CD4-positive, alpha-beta T cell treated with Interleukin-6 at 100 ng/mL for 8 hours (primary cell): ENCODE results near the gene EDEM1.
"Not testable (repeated sequence)": the region's sequence is repeated elsewhere in the genome, so short reads cannot be mapped to it uniquely, and the experiment has no call there.

Experiments
- DNase-seq: peaks from one replicate; pipeline ENCODE4 v3.0.0-alpha.2; 2020; ENCODE audit warnings: mixed read lengths, low spot score

EDEM1 gene

GRCh38 chr3:5187156-5187919 is at the start of gene EDEM1:
Gene EDEM1, plus strand, starts transcription at chr3:5187707. Its CDS starts 99 bp downstream, at chr3:5187806.
- peak; percentile 93 for DNase-seq

- DNase-seq = no peak
Measured at GRCh38 chr3:5138214-5138981, 49.1 kb upstream of the EDEM1 start.

GRCh38 chr3:5140230-5140621 is 47.3 kb upstream of the EDEM1 start:
- DNase-seq = no peak

GRCh38 chr3:5140839-5141238 is 46.7 kb upstream of the EDEM1 start:
- DNase-seq = no peak

- DNase-seq = no peak
Measured at GRCh38 chr3:5141760-5142159, 45.7 kb upstream of the EDEM1 start.

GRCh38 chr3:5143464-5143863 is 44.0 kb upstream of the EDEM1 start:
- DNase-seq = no peak

- no peak for DNase-seq
Measured at GRCh38 chr3:5144316-5144994, 43.1 kb upstream of the EDEM1 start.

GRCh38 chr3:5145120-5145519 is 42.4 kb upstream of the EDEM1 start:
- DNase-seq = no peak

GRCh38 chr3:5147152-5147551 is 40.4 kb upstream of the EDEM1 start:
- not testable (repeated sequence) for DNase-seq

- no peak for DNase-seq
Measured at GRCh38 chr3:5149306-5149880, 38.1 kb upstream of the EDEM1 start.

- no peak for DNase-seq
Measured at GRCh38 chr3:5151586-5151985, 35.9 kb upstream of the EDEM1 start.

- DNase-seq = no peak
Measured at GRCh38 chr3:5153074-5153473, 34.4 kb upstream of the EDEM1 start.

- DNase-seq = no peak
Measured at GRCh38 chr3:5155241-5155640, 32.3 kb upstream of the EDEM1 start.

- no peak for DNase-seq
Measured at GRCh38 chr3:5160321-5160720, 27.2 kb upstream of the EDEM1 start.

- DNase-seq = no peak
Measured at GRCh38 chr3:5160940-5161858, 26.3 kb upstream of the EDEM1 start.

GRCh38 chr3:5162102-5162501 is 25.4 kb upstream of the EDEM1 start:
- no peak for DNase-seq

GRCh38 chr3:5165698-5166097 is 21.8 kb upstream of the EDEM1 start:
- DNase-seq = no peak

GRCh38 chr3:5166846-5167245 is 20.7 kb upstream of the EDEM1 start:
- no peak for DNase-seq

- no peak for DNase-seq
Measured at GRCh38 chr3:5168110-5168509, 19.4 kb upstream of the EDEM1 start.

GRCh38 chr3:5169807-5170206 is 17.7 kb upstream of the EDEM1 start:
- DNase-seq = no peak

GRCh38 chr3:5170975-5171374 is 16.5 kb upstream of the EDEM1 start:
- no peak for DNase-seq
